ENCODE data around the gene TRRAP. TPM values are rescaled to one million over a fixed set of nuclear protein-coding genes. Genes with fewer than 3 reads are reported as not detected.

The TRRAP gene
- polyA plus RNA-seq, 1 donor from 2014 or later: 12.9 TPM

DNA sequence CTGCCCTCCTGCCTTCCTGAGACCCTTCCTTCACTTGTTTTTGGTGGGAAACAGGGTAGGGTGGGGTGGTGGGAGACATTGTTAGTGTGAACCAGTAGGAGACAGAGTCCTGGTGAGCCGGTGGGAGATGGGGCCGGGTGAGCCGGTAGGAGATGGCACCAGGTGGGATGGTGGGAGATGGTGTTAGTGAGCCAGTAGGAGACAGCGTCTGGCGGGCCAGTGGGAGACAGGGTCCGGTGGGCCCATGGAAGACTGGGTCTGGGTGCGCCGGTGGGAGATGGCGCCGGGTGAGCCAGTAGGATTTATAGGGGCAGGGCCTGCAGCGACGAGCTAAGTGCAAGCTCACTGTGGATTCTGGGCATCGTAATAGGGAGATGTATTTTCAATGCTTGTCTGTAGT, 116.8 kb downstream of the TRRAP start:
- TF ChIP-seq, protein P1, sequence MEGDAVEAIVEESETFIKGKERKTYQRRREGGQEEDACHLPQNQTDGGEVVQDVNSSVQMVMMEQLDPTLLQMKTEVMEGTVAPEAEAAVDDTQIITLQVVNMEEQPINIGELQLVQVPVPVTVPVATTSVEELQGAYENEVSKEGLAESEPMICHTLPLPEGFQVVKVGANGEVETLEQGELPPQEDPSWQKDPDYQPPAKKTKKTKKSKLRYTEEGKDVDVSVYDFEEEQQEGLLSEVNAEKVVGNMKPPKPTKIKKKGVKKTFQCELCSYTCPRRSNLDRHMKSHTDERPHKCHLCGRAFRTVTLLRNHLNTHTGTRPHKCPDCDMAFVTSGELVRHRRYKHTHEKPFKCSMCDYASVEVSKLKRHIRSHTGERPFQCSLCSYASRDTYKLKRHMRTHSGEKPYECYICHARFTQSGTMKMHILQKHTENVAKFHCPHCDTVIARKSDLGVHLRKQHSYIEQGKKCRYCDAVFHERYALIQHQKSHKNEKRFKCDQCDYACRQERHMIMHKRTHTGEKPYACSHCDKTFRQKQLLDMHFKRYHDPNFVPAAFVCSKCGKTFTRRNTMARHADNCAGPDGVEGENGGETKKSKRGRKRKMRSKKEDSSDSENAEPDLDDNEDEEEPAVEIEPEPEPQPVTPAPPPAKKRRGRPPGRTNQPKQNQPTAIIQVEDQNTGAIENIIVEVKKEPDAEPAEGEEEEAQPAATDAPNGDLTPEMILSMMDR (IDR thresholded peaks at IDR 0.05; ENCODE audit: poor library complexity, severe bottlenecking): no peak
- TF ChIP-seq TAF1 (IDR thresholded peaks at IDR 0.05; ENCODE audit: low read depth) (no peak), RAD21 (conservative IDR thresholded peaks at IDR 0.05) (no peak), MXI1 (conservative IDR thresholded peaks at IDR 0.05; ENCODE audit: poor library complexity, severe bottlenecking) (no peak), SMC3 (conservative IDR thresholded peaks at IDR 0.05; ENCODE audit: poor library complexity) (no peak), EZH2 (IDR thresholded peaks at IDR 0.05; ENCODE audit: borderline replicate concordance, insufficient read depth, low read length, poor library complexity, severe bottlenecking) (no peak), EP300 (conservative IDR thresholded peaks at IDR 0.05; ENCODE audit: poor library complexity, severe bottlenecking) (no peak), POLR2AphosphoS5 (IDR thresholded peaks at IDR 0.05) (no peak)
- TF ChIP-seq, protein P2, sequence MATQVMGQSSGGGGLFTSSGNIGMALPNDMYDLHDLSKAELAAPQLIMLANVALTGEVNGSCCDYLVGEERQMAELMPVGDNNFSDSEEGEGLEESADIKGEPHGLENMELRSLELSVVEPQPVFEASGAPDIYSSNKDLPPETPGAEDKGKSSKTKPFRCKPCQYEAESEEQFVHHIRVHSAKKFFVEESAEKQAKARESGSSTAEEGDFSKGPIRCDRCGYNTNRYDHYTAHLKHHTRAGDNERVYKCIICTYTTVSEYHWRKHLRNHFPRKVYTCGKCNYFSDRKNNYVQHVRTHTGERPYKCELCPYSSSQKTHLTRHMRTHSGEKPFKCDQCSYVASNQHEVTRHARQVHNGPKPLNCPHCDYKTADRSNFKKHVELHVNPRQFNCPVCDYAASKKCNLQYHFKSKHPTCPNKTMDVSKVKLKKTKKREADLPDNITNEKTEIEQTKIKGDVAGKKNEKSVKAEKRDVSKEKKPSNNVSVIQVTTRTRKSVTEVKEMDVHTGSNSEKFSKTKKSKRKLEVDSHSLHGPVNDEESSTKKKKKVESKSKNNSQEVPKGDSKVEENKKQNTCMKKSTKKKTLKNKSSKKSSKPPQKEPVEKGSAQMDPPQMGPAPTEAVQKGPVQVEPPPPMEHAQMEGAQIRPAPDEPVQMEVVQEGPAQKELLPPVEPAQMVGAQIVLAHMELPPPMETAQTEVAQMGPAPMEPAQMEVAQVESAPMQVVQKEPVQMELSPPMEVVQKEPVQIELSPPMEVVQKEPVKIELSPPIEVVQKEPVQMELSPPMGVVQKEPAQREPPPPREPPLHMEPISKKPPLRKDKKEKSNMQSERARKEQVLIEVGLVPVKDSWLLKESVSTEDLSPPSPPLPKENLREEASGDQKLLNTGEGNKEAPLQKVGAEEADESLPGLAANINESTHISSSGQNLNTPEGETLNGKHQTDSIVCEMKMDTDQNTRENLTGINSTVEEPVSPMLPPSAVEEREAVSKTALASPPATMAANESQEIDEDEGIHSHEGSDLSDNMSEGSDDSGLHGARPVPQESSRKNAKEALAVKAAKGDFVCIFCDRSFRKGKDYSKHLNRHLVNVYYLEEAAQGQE (IDR thresholded peaks at IDR 0.05; ENCODE audit: borderline replicate concordance): no peak
- H4K20me1 ChIP-seq (ENCODE audit: insufficient read depth): no peaks in the 10 kb centered on the region
- H3K79me2 ChIP-seq (replicated peaks; ENCODE audit: insufficient read depth, low read length): no peaks in the 10 kb centered on the region
- no peak overlapping the region for H3K9ac ChIP-seq (ENCODE audit: low read length)
- H2AFZ ChIP-seq (ENCODE audit: low read depth, low read length): no peak overlapping the region
- no peak overlapping the region for H3K4me3 ChIP-seq (ENCODE audit: low read length)
- H3F3A ChIP-seq (ENCODE audit: insufficient read depth, low read length, poor library complexity, severe bottlenecking): no peaks in the 10 kb centered on the region
- no peaks in the 10 kb centered on the region for H3K9me3 ChIP-seq (ENCODE audit: low read length)
- no peaks in the 10 kb centered on the region for H3K27me3 ChIP-seq (ENCODE audit: insufficient read depth, low read depth, low read length)
- H3K27ac ChIP-seq (ENCODE audit: low read length): no peak overlapping the region
- no peaks in the 10 kb centered on the region for H3K9me2 ChIP-seq (ENCODE audit: insufficient read depth, low read length)
- no peak overlapping the region for H3K4me2 ChIP-seq (ENCODE audit: low read length)
- H3K36me3 ChIP-seq (ENCODE audit: insufficient read depth, low read length): no peaks in the 10 kb centered on the region

DNA sequence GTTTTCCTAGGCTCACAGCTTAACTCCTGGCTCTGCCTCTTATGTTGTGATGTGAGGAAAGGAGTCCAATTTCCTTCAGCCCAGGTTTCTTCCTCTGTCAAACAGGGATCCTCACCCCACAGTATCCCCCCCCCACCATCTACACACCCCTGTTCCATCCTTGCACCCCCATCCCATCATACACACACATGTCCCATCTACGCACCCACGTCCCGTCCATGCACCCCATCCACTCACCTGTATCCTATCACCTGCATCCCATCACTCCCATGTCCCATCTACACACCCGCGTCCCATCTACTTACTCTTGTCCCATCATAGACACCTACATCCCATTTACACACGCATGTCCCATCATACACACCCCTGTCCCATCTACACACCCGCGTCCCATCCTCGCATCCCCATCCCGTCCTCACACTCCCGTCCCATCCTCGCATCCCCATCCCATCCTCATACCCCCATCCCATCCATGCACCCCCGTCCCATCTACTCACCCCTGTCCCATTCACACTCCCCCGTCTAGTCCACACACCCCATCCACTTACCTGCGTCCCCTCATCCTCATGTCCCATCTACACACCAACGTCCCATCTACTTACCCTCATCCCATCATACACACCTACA, 117.3 kb downstream of the TRRAP start:
- Histone ChIP-seq H3K36me3 (ENCODE audit: insufficient read depth, low read length) (no peaks in the 10 kb centered on the region), H3F3A (ENCODE audit: insufficient read depth, low read length, poor library complexity, severe bottlenecking) (no peaks in the 10 kb centered on the region), H3K9me3 (ENCODE audit: low read length) (no peaks in the 10 kb centered on the region), H3K4me3 (ENCODE audit: low read length) (no peak overlapping the region), H3K27ac (ENCODE audit: low read length) (no peak overlapping the region), H3K27me3 (ENCODE audit: insufficient read depth, low read depth, low read length) (no peaks in the 10 kb centered on the region), H2AFZ (ENCODE audit: low read depth, low read length) (no peak overlapping the region), H3K9ac (ENCODE audit: low read length) (no peak overlapping the region), H3K9me2 (ENCODE audit: insufficient read depth, low read length) (no peaks in the 10 kb centered on the region), H3K4me2 (ENCODE audit: low read length) (no peak overlapping the region), H3K79me2 (replicated peaks; ENCODE audit: insufficient read depth, low read length) (no peaks in the 10 kb centered on the region), H4K20me1 (ENCODE audit: insufficient read depth) (no peaks in the 10 kb centered on the region)
- TF ChIP-seq EZH2 (IDR thresholded peaks at IDR 0.05; ENCODE audit: borderline replicate concordance, insufficient read depth, low read length, poor library complexity, severe bottlenecking) (no peak), MXI1 (conservative IDR thresholded peaks at IDR 0.05; ENCODE audit: poor library complexity, severe bottlenecking) (no peak)
- TF ChIP-seq, protein P1 (IDR thresholded peaks at IDR 0.05; ENCODE audit: poor library complexity, severe bottlenecking): no peak

Data from neural cell (in vitro differentiated cells).